OCI-LY7 (cell line): ENCODE measurements around the gene ZDHHC4. TPM values are rescaled to one million over a fixed set of nuclear protein-coding genes. Genes with fewer than 3 reads are reported as not detected.
A peak's percentile ranks its signal among the peaks of the same experiment; 100 is the strongest.

Experiments
- BruUV-seq: library from RNA; stranded (reverse); fragments of 400-500 nt; replicated peaks from 2 replicates; lab custom pipeline; 2021; lab: Mats Ljungman, UMichigan
- CTCF ChIA-PET: fragments of 300-600 bp; sonication (Branson Sonifier 250); formaldehyde crosslinking; loops from one replicate; lab custom pipeline; 2022; ENCODE audit warnings: antibody characterized with exemption; ENCODE audit not compliant: unreplicated experiment; lab: Charles Lee
- POLR2A ChIA-PET: fragments of 300-600 bp; sonication (Branson Sonifier 250); formaldehyde crosslinking; loops from one replicate; lab custom pipeline; 2022; ENCODE audit warnings: antibody characterized with exemption; lab: Charles Lee
- DNase-seq: peaks from one replicate; pipeline ENCODE4 v3.0.0-alpha.2; 2015; ENCODE audit warnings: low spot score
- H2AFZ ChIP-seq: fragments of 200-600 bp; sonication (generic), shearing (Covaris generic); 2 replicates; pipeline ENCODE4 v1.6.1; 2014; ENCODE audit warnings: mild to moderate bottlenecking, antibody characterized with exemption, low read length, moderate library complexity
- H3K27ac ChIP-seq: fragments of 200-600 bp; sonication (generic); 2 replicates; pipeline ENCODE4 v1.5.1; 2014; ENCODE audit warnings: mixed run types, low read depth, mild to moderate bottlenecking, moderate library complexity, low read length, inconsistent platforms; ENCODE audit not compliant: poor library complexity, severe bottlenecking
- H3K36me3 ChIP-seq: fragments of 200-600 bp; sonication (generic); 2 replicates; pipeline ENCODE4 v1.6.1; 2014; ENCODE audit warnings: mild to moderate bottlenecking, antibody characterized with exemption, low read length, moderate library complexity, mixed read lengths; ENCODE audit not compliant: insufficient read depth
- H3K4me1 ChIP-seq: fragments of 200-600 bp; sonication (generic); 2 replicates; pipeline ENCODE4 v1.5.1; 2014; ENCODE audit warnings: mild to moderate bottlenecking, low read length; ENCODE audit not compliant: insufficient read depth, poor library complexity, severe bottlenecking
- H3K4me2 ChIP-seq: fragments of 200-600 bp; sonication (generic); 2 replicates; pipeline ENCODE4 v1.6.1; 2014; ENCODE audit warnings: mild to moderate bottlenecking, low read length
- H3K4me3 ChIP-seq: fragments of 200-600 bp; sonication (generic); 2 replicates; pipeline ENCODE4 v1.5.1; 2014; ENCODE audit warnings: mild to moderate bottlenecking, low read depth, low read length; ENCODE audit not compliant: poor library complexity, severe bottlenecking
- H3K79me2 ChIP-seq: fragments of 200-600 bp; sonication (generic); 2 replicates; pipeline ENCODE4 v1.6.1; 2016; ENCODE audit warnings: low read depth, mild to moderate bottlenecking, low read length, moderate library complexity, mixed read lengths; ENCODE audit not compliant: insufficient read depth
- H3K9me2 ChIP-seq: fragments of 200-600 bp; sonication (generic); 2 replicates; pipeline ENCODE4 v1.6.1; 2016; ENCODE audit warnings: mild to moderate bottlenecking, low read length, mixed read lengths; ENCODE audit not compliant: insufficient read depth
- H3K9me3 ChIP-seq: fragments of 200-600 bp; sonication (generic); 2 replicates; pipeline ENCODE4 v1.6.1; 2014; ENCODE audit warnings: mild to moderate bottlenecking, mixed run types, low read length, mixed read lengths
- H4K20me1 ChIP-seq: fragments of 200-600 bp; sonication (generic); 2 replicates; pipeline ENCODE4 v1.6.1; 2014; ENCODE audit warnings: mild to moderate bottlenecking, antibody characterized with exemption, low read length, moderate library complexity, mixed read lengths; ENCODE audit not compliant: insufficient read depth
- CTCF ChIP-seq: fragments of 200-600 bp; sonication (generic); conservative IDR thresholded peaks from 2 replicates; pipeline ENCODE4 v1.5.1; 2014; ENCODE audit warnings: mild to moderate bottlenecking, antibody characterized with exemption, low read length, moderate library complexity, mixed read lengths
- EZH2phosphoT487 ChIP-seq: fragments of 200-600 bp; sonication (generic); IDR thresholded peaks from 2 replicates; pipeline ENCODE4 v1.6.1; 2018; ENCODE audit warnings: low read depth, borderline replicate concordance, mild to moderate bottlenecking, mixed run types, antibody characterized with exemption, low read length, moderate library complexity, mixed read lengths
- intact Hi-C: fragments of 100-400 bp; cut with micrococcal nuclease; formaldehyde crosslinking; loops from one replicate; pipeline ENCODE4 v1.10.0; 2022; ENCODE audit not compliant: unreplicated experiment
- total RNA-seq, 2 experiments: library from RNA; depleted of rRNA in 1 of 2; stranded (reverse); fragments of >200 nt in 1 of 2; shearing (Covaris generic) in 1 of 2; gene quantifications; 2 replicates each; pipeline ENCODE4 v1.2.3, GENCODE V29; 2014 to 2022

ZDHHC4 gene
- total RNA-seq, 2 experiments from 2014 or later = 76.4 to 92.7 TPM

GRCh38 chr7:6589829-6590644 is 12.8 kb downstream of the ZDHHC4 start, which contains the start of gene INTS15:
TSS of gene INTS15 (plus strand) at chr7:6590021. CDS start at chr7:6590284, 263 bp downstream.
- Histone ChIP-seq H2AFZ (peak within 1 kb of the TSS; percentile 56; the same call in 1 of the 2 replicates), H3K79me2 (peaks cover 13% of the 10 kb centered on the region), H3K9me2 (no peaks in the 10 kb centered on the region), H3K4me2 (peak within 1 kb of the TSS; percentile 97), H3K27ac (peak within 1 kb of the TSS; percentile 72), H4K20me1 (no peaks in the 10 kb centered on the region), H3K4me3 (peak within 1 kb of the TSS; percentile 84), H3K36me3 (peaks cover 79% of the 10 kb centered on the region), H3K4me1 (peaks cover 22% of the 10 kb centered on the region), H3K9me3 (no peaks in the 10 kb centered on the region)
- BruUV-seq = no TSS peak
- DNase-seq = peak; percentile 88
- TF ChIP-seq CTCF = no peak; the same call in 1 of the 2 replicates
- no peak for TF ChIP-seq EZH2phosphoT487
- CTCF ChIA-PET = interaction anchor here (0.8 to 0.9 kb wide), 2 partner anchors 10 to 14 kb away, joined by 3 to 4 read pairs; no protein-coding TSS in a partner anchor
- POLR2A ChIA-PET = interaction anchor here (0.6 to 1.9 kb wide), 5 partner anchors 8 to 111 kb away, joined by 3 to 7 read pairs (median 4); no protein-coding TSS in a partner anchor
- intact Hi-C loops = loop anchor here (1.0 to 5.0 kb wide), 5 partner anchors 13 to 267 kb away; partner anchors contain the start of genes ZDHHC4 and ZNF316

GRCh38 chr7:6590645-6591110 is 13.4 kb downstream of the ZDHHC4 start:
- peak overlapping the region; percentile 72 for H3K27ac ChIP-seq
- CTCF ChIA-PET = interaction anchor here (0.9 to 1.0 kb wide), 2 partner anchors 10 to 15 kb away, joined by 4 to 5 read pairs; no protein-coding TSS in a partner anchor
- POLR2A ChIA-PET = interaction anchor here (0.6 to 1.9 kb wide), 9 partner anchors 9 to 112 kb away, joined by 3 to 7 read pairs (median 4); partner anchors contain the start of gene ZDHHC4
- peak overlapping the region; percentile 84 for H3K4me3 ChIP-seq
- H3K9me2 ChIP-seq = no peaks in the 10 kb centered on the region
- H4K20me1 ChIP-seq = no peaks in the 10 kb centered on the region
- peaks cover 79% of the 10 kb centered on the region for H3K36me3 ChIP-seq
- H2AFZ ChIP-seq = peak overlapping the region; percentile 36; the same call in 1 of the 2 replicates
- intact Hi-C loops = loop anchor here (1.0 to 5.0 kb wide), 5 partner anchors 13 to 267 kb away; partner anchors contain the start of genes ZDHHC4 and ZNF316
- H3K9me3 ChIP-seq = no peaks in the 10 kb centered on the region
- H3K4me2 ChIP-seq = peak overlapping the region; percentile 97
- no peak for TF ChIP-seq CTCF
- no peak for TF ChIP-seq EZH2phosphoT487
- H3K79me2 ChIP-seq = peaks cover 13% of the 10 kb centered on the region
- no peak for DNase-seq
- BruUV-seq = no TSS peak
- H3K4me1 ChIP-seq = peaks cover 22% of the 10 kb centered on the region
